Effector memory CD8-positive, alpha-beta T cell (primary cell): ENCODE measurements around the gene ZGLP1.
"Not testable (repeated sequence)": the region's sequence is repeated elsewhere in the genome, so short reads cannot be mapped to it uniquely, and the experiment has no call there.

Source experiments
- ATAC-seq: fragments of 150-1000 bp; cut with Tn5 transposase; replicated peaks from 2 replicates; pipeline ENCODE4 v1.10.0; 2021; ENCODE audit warnings: mild to moderate bottlenecking, moderate library complexity
- DNase-seq, 3 experiments: peaks; one replicate each; pipeline ENCODE4 v3.0.0; 2021
- H3K27ac Mint-ChIP-seq, 2 donors: one replicate each; pipeline ENCODE4 v1.8.0; 2022; ENCODE audit warnings: mild to moderate bottlenecking in 2 of 2, mixed read lengths in 2 of 2, moderate library complexity in 2 of 2
- H3K27me3 Mint-ChIP-seq, 2 donors: one replicate each; pipeline ENCODE4 v1.8.0; 2022; ENCODE audit warnings: mixed read lengths in 2 of 2
- H3K36me3 Mint-ChIP-seq: one replicate; pipeline ENCODE4 v1.8.0; 2022; ENCODE audit warnings: mild to moderate bottlenecking, moderate library complexity, mixed read lengths; ENCODE audit not compliant: insufficient read depth
- H3K4me1 Mint-ChIP-seq, 2 donors: one replicate each; pipeline ENCODE4 v1.8.0; 2022; ENCODE audit warnings: low read depth in 2 of 2, mixed read lengths in 2 of 2
- H3K4me3 Mint-ChIP-seq, 2 donors: one replicate each; pipeline ENCODE4 v1.8.0; 2022; ENCODE audit warnings: mild to moderate bottlenecking in 2 of 2, mixed read lengths in 2 of 2, moderate library complexity in 2 of 2
- H3K9me3 Mint-ChIP-seq, 2 donors: one replicate each; pipeline ENCODE4 v1.8.0; 2022; ENCODE audit warnings: mixed read lengths in 2 of 2

ZGLP1 gene

GRCh38 chr19:10286803-10287737 lies 22.5 kb downstream of the ZGLP1 start, which contains the start of gene ICAM4:
ICAM4 (plus strand) TSS chr19:10286955; CDS start chr19:10287013, 58 bp downstream.
- H3K4me3 Mint-ChIP-seq, result peak within 1 kb of the TSS; percentile 31 to 96
- peak within 1 kb of the TSS in 1 of 2 donors; percentile 32 for H3K27ac Mint-ChIP-seq
- H3K9me3 Mint-ChIP-seq, result no peaks in the 10 kb centered on the region
- peaks cover 18 to 46% of the 10 kb centered on the region in 2 donors for H3K27me3 Mint-ChIP-seq
- ATAC-seq (no peak), DNase-seq (no peak)
- H3K36me3 Mint-ChIP-seq, result peaks cover 60% of the 10 kb centered on the region
- H3K4me1 Mint-ChIP-seq, result peaks cover 37 to 44% of the 10 kb centered on the region in 2 donors

GRCh38 chr19:10285393-10285792 lies 24.2 kb downstream of the ZGLP1 start:
- no peaks in the 10 kb centered on the region for H3K9me3 Mint-ChIP-seq
- no peak overlapping the region for H3K4me3 Mint-ChIP-seq
- H3K4me1 Mint-ChIP-seq, result peaks cover 22 to 31% of the 10 kb centered on the region in 2 donors
- H3K27me3 Mint-ChIP-seq, result peaks cover 5 to 29% of the 10 kb centered on the region in 2 donors
- DNase-seq (no peak), ATAC-seq (no peak)
- H3K36me3 Mint-ChIP-seq, result peaks cover 65% of the 10 kb centered on the region
- no peak overlapping the region for H3K27ac Mint-ChIP-seq

GRCh38 chr19:10284960-10285278 lies 24.7 kb downstream of the ZGLP1 start:
- Mint-ChIP-seq H3K4me1 (peaks cover 19 to 29% of the 10 kb centered on the region in 2 donors), H3K4me3 (no peak overlapping the region), H3K27ac (no peak overlapping the region), H3K27me3 (peaks cover 0 to 24% of the 10 kb centered on the region in 2 donors), H3K36me3 (peaks cover 68% of the 10 kb centered on the region), H3K9me3 (no peaks in the 10 kb centered on the region)
- ATAC-seq (no peak), DNase-seq (no peak)

GRCh38 chr19:10284065-10284959 lies 25.3 kb downstream of the ZGLP1 start:
- Mint-ChIP-seq H3K4me3 (no peak overlapping the region), H3K36me3 (peaks cover 72% of the 10 kb centered on the region), H3K4me1 (peaks cover 24 to 34% of the 10 kb centered on the region in 2 donors), H3K9me3 (no peaks in the 10 kb centered on the region), H3K27me3 (peaks cover 0 to 19% of the 10 kb centered on the region in 2 donors), H3K27ac (no peak overlapping the region)
- ATAC-seq (no peak), DNase-seq (no peak)

- no peak overlapping the region for H3K4me3 Mint-ChIP-seq
- peaks cover 77% of the 10 kb centered on the region for H3K36me3 Mint-ChIP-seq
- H3K27me3 Mint-ChIP-seq, result peaks cover 0 to 10% of the 10 kb centered on the region in 2 donors
- H3K9me3 Mint-ChIP-seq, result no peaks in the 10 kb centered on the region
- peak overlapping the region in 1 of 2 donors; percentile 66 for H3K27ac Mint-ChIP-seq
- peaks cover 19 to 30% of the 10 kb centered on the region in 2 donors for H3K4me1 Mint-ChIP-seq
- ATAC-seq (no peak), DNase-seq (no peak)
Measured at GRCh38 chr19:10283301-10284064, 26.1 kb downstream of the ZGLP1 start.

GRCh38 chr19:10282043-10282442 lies 27.6 kb downstream of the ZGLP1 start:
- Mint-ChIP-seq H3K36me3 (peaks cover 83% of the 10 kb centered on the region), H3K4me1 (peaks cover 15 to 23% of the 10 kb centered on the region in 2 donors)
- not testable (repeated sequence) for H3K27ac Mint-ChIP-seq, H3K9me3 Mint-ChIP-seq, DNase-seq, ATAC-seq, H3K27me3 Mint-ChIP-seq, H3K4me3 Mint-ChIP-seq

GRCh38 chr19:10279737-10280442 lies 29.7 kb downstream of the ZGLP1 start:
- Mint-ChIP-seq H3K4me1 (peaks cover 15% of the 10 kb centered on the region in 2 donors), H3K27ac (peak overlapping the region; percentile 79 to 88), H3K27me3 (no peaks in the 10 kb centered on the region), H3K36me3 (peaks cover 85% of the 10 kb centered on the region), H3K4me3 (peak overlapping the region; percentile 55 to 68), H3K9me3 (no peaks in the 10 kb centered on the region)
- ATAC-seq (peak; percentile 79), DNase-seq (no peak)

- peak overlapping the region; percentile 79 to 88 for H3K27ac Mint-ChIP-seq
- ATAC-seq (no peak), DNase-seq (no peak)
- H3K4me1 Mint-ChIP-seq, result peaks cover 17% of the 10 kb centered on the region in 2 donors
- H3K9me3 Mint-ChIP-seq, result no peaks in the 10 kb centered on the region
- peaks cover 86% of the 10 kb centered on the region for H3K36me3 Mint-ChIP-seq
- H3K4me3 Mint-ChIP-seq, result peak overlapping the region; percentile 27 to 67
- H3K27me3 Mint-ChIP-seq, result no peaks in the 10 kb centered on the region
Measured at GRCh38 chr19:10278935-10279334, 30.7 kb downstream of the ZGLP1 start.

- no peak for ATAC-seq
- Mint-ChIP-seq H3K27ac (no peak overlapping the region), H3K27me3 (no peaks in the 10 kb centered on the region), H3K4me3 (no peak overlapping the region), H3K4me1 (peaks cover 17 to 19% of the 10 kb centered on the region in 2 donors), H3K36me3 (peaks cover 78% of the 10 kb centered on the region), H3K9me3 (no peaks in the 10 kb centered on the region)
- DNase-seq, result no peak
Measured at GRCh38 chr19:10277795-10278589, 31.6 kb downstream of the ZGLP1 start.

- DNase-seq (no peak), ATAC-seq (no peak)
- Mint-ChIP-seq H3K27me3 (no peaks in the 10 kb centered on the region), H3K36me3 (peaks cover 87% of the 10 kb centered on the region), H3K4me1 (peaks cover 36 to 39% of the 10 kb centered on the region in 2 donors), H3K4me3 (no peak overlapping the region), H3K27ac (peak overlapping the region in 1 of 2 donors; percentile 18), H3K9me3 (no peaks in the 10 kb centered on the region)
Measured at GRCh38 chr19:10274589-10274988, 35.0 kb downstream of the ZGLP1 start.

GRCh38 chr19:10271543-10272086 lies 38.0 kb downstream of the ZGLP1 start:
- no peaks in the 10 kb centered on the region for H3K27me3 Mint-ChIP-seq

More at GRCh38 chr19:10271543-10272086, 38.0 kb downstream of the ZGLP1 start:
- peak; percentile 21 for ATAC-seq
- peak; percentile 33 to 45 (median 43) for DNase-seq
- peaks cover 31 to 33% of the 10 kb centered on the region in 2 donors for H3K4me1 Mint-ChIP-seq
- H3K36me3 Mint-ChIP-seq, result peaks cover 64% of the 10 kb centered on the region
- H3K9me3 Mint-ChIP-seq, result no peaks in the 10 kb centered on the region
- H3K4me3 Mint-ChIP-seq, result peak overlapping the region; percentile 89
- peak overlapping the region; percentile 95 to 98 for H3K27ac Mint-ChIP-seq
